ENCODE data around the gene SPPL3.
"Not testable (repeated sequence)": the region's sequence is repeated elsewhere in the genome, so short reads cannot be mapped to it uniquely, and the experiment has no call there.

SPPL3 gene

GRCh38 chr12:120902846-120903411 lies 1.2 kb downstream of the SPPL3 start:
- H3K27me3 Mint-ChIP-seq: no peaks in the 10 kb centered on the region
- peak overlapping the region; percentile 99 for H3K4me3 Mint-ChIP-seq
- no peaks in the 10 kb centered on the region for H3K9me3 Mint-ChIP-seq
- H3K27ac Mint-ChIP-seq: peak overlapping the region; percentile 93
- H3K36me3 Mint-ChIP-seq (ENCODE audit: low read depth): peaks cover 24% of the 10 kb centered on the region
- H3K4me1 Mint-ChIP-seq (ENCODE audit: low read depth): peaks cover 29% of the 10 kb centered on the region

GRCh38 chr12:120901818-120902217 lies 2.3 kb downstream of the SPPL3 start:
- Mint-ChIP-seq H3K4me3 (peak overlapping the region; percentile 99), H3K4me1 (ENCODE audit: low read depth) (peaks cover 29% of the 10 kb centered on the region), H3K36me3 (ENCODE audit: low read depth) (peaks cover 27% of the 10 kb centered on the region), H3K9me3 (no peaks in the 10 kb centered on the region), H3K27me3 (no peaks in the 10 kb centered on the region), H3K27ac (peak overlapping the region; percentile 41)

- H3K27ac Mint-ChIP-seq, H3K9me3 Mint-ChIP-seq, H3K4me3 Mint-ChIP-seq, H3K27me3 Mint-ChIP-seq: not testable (repeated sequence)
- Mint-ChIP-seq H3K36me3 (ENCODE audit: low read depth) (peaks cover 27% of the 10 kb centered on the region), H3K4me1 (ENCODE audit: low read depth) (peaks cover 34% of the 10 kb centered on the region)
Measured at GRCh38 chr12:120901101-120901500, 3.1 kb downstream of the SPPL3 start.

GRCh38 chr12:120895532-120895931 lies 8.6 kb downstream of the SPPL3 start:
- peaks cover 45% of the 10 kb centered on the region for H3K4me1 Mint-ChIP-seq (ENCODE audit: low read depth)
- H3K9me3 Mint-ChIP-seq: no peaks in the 10 kb centered on the region
- no peak overlapping the region for H3K4me3 Mint-ChIP-seq
- no peak overlapping the region for H3K27ac Mint-ChIP-seq
- peaks cover 33% of the 10 kb centered on the region for H3K36me3 Mint-ChIP-seq (ENCODE audit: low read depth)
- no peaks in the 10 kb centered on the region for H3K27me3 Mint-ChIP-seq

- Mint-ChIP-seq H3K27ac (peak overlapping the region; percentile 0), H3K36me3 (ENCODE audit: low read depth) (peaks cover 14% of the 10 kb centered on the region), H3K4me1 (ENCODE audit: low read depth) (peaks cover 43% of the 10 kb centered on the region), H3K27me3 (no peaks in the 10 kb centered on the region), H3K4me3 (no peak overlapping the region), H3K9me3 (no peaks in the 10 kb centered on the region)
Measured at GRCh38 chr12:120892265-120892664, 11.9 kb downstream of the SPPL3 start.

- H3K4me3 Mint-ChIP-seq: no peak overlapping the region
- no peak overlapping the region for H3K27ac Mint-ChIP-seq
Measured at GRCh38 chr12:120890963-120891362, 13.2 kb downstream of the SPPL3 start.

GRCh38 chr12:120887253-120888043 lies 16.7 kb downstream of the SPPL3 start:
- Mint-ChIP-seq H3K27me3 (no peaks in the 10 kb centered on the region), H3K27ac (peak overlapping the region; percentile 49), H3K4me3 (no peak overlapping the region), H3K4me1 (ENCODE audit: low read depth) (peaks cover 58% of the 10 kb centered on the region), H3K36me3 (ENCODE audit: low read depth) (peaks cover 19% of the 10 kb centered on the region), H3K9me3 (no peaks in the 10 kb centered on the region)

More at GRCh38 chr12:120890963-120891362, 13.2 kb downstream of the SPPL3 start:
- Mint-ChIP-seq H3K27me3 (no peaks in the 10 kb centered on the region), H3K9me3 (no peaks in the 10 kb centered on the region), H3K36me3 (ENCODE audit: low read depth) (peaks cover 21% of the 10 kb centered on the region), H3K4me1 (ENCODE audit: low read depth) (peaks cover 49% of the 10 kb centered on the region)

GRCh38 chr12:120886199-120887018 lies 17.7 kb downstream of the SPPL3 start:
- no peaks in the 10 kb centered on the region for H3K27me3 Mint-ChIP-seq
- peak overlapping the region; percentile 55 for H3K4me3 Mint-ChIP-seq
- peaks cover 13% of the 10 kb centered on the region for H3K36me3 Mint-ChIP-seq (ENCODE audit: low read depth)
- no peaks in the 10 kb centered on the region for H3K9me3 Mint-ChIP-seq
- peak overlapping the region; percentile 93 for H3K27ac Mint-ChIP-seq
- H3K4me1 Mint-ChIP-seq (ENCODE audit: low read depth): peaks cover 61% of the 10 kb centered on the region

GRCh38 chr12:120885521-120885920 lies 18.6 kb downstream of the SPPL3 start:
- Mint-ChIP-seq H3K27me3 (no peaks in the 10 kb centered on the region), H3K4me3 (peak overlapping the region; percentile 13), H3K27ac (peak overlapping the region; percentile 26), H3K36me3 (ENCODE audit: low read depth) (peaks cover 13% of the 10 kb centered on the region), H3K9me3 (no peaks in the 10 kb centered on the region), H3K4me1 (ENCODE audit: low read depth) (peaks cover 59% of the 10 kb centered on the region)

- Mint-ChIP-seq H3K4me1 (ENCODE audit: low read depth) (peaks cover 65% of the 10 kb centered on the region), H3K4me3 (no peak overlapping the region), H3K27ac (no peak overlapping the region), H3K36me3 (ENCODE audit: low read depth) (peaks cover 13% of the 10 kb centered on the region), H3K27me3 (no peaks in the 10 kb centered on the region), H3K9me3 (no peaks in the 10 kb centered on the region)
Measured at GRCh38 chr12:120884644-120885043, 19.5 kb downstream of the SPPL3 start.

GRCh38 chr12:120882055-120882555 lies 22.1 kb downstream of the SPPL3 start:
- no peak overlapping the region for H3K27ac Mint-ChIP-seq
- H3K36me3 Mint-ChIP-seq (ENCODE audit: low read depth): peaks cover 16% of the 10 kb centered on the region
- no peak overlapping the region for H3K4me3 Mint-ChIP-seq
- no peaks in the 10 kb centered on the region for H3K27me3 Mint-ChIP-seq
- H3K9me3 Mint-ChIP-seq: no peaks in the 10 kb centered on the region
- peaks cover 69% of the 10 kb centered on the region for H3K4me1 Mint-ChIP-seq (ENCODE audit: low read depth)

- H3K27me3 Mint-ChIP-seq: no peaks in the 10 kb centered on the region
- H3K9me3 Mint-ChIP-seq: no peaks in the 10 kb centered on the region
- H3K27ac Mint-ChIP-seq: no peak overlapping the region
- no peak overlapping the region for H3K4me3 Mint-ChIP-seq
- H3K4me1 Mint-ChIP-seq (ENCODE audit: low read depth): peaks cover 53% of the 10 kb centered on the region
- H3K36me3 Mint-ChIP-seq (ENCODE audit: low read depth): peaks cover 11% of the 10 kb centered on the region
Measured at GRCh38 chr12:120879718-120880300, 24.3 kb downstream of the SPPL3 start.

GRCh38 chr12:120879102-120879501 lies 25.1 kb downstream of the SPPL3 start:
- H3K9me3 Mint-ChIP-seq: no peaks in the 10 kb centered on the region
- no peak overlapping the region for H3K27ac Mint-ChIP-seq
- H3K36me3 Mint-ChIP-seq (ENCODE audit: low read depth): peaks cover 11% of the 10 kb centered on the region
- no peak overlapping the region for H3K4me3 Mint-ChIP-seq
- no peaks in the 10 kb centered on the region for H3K27me3 Mint-ChIP-seq
- peaks cover 51% of the 10 kb centered on the region for H3K4me1 Mint-ChIP-seq (ENCODE audit: low read depth)

GRCh38 chr12:120874547-120875245 lies 29.5 kb downstream of the SPPL3 start:
- H3K27ac Mint-ChIP-seq: no peak overlapping the region
- H3K27me3 Mint-ChIP-seq: no peaks in the 10 kb centered on the region
- peaks cover 12% of the 10 kb centered on the region for H3K36me3 Mint-ChIP-seq (ENCODE audit: low read depth)
- H3K9me3 Mint-ChIP-seq: no peaks in the 10 kb centered on the region
- peaks cover 52% of the 10 kb centered on the region for H3K4me1 Mint-ChIP-seq (ENCODE audit: low read depth)
- H3K4me3 Mint-ChIP-seq: no peak overlapping the region

All from stimulated activated naive CD8-positive, alpha-beta T cell treated with anti-CD3 and anti-CD28 coated beads, Interleukin-15, Interleukin-2, amounts not matched to agents 100 ng/mL and 50 ng/mL, for 24 hours (primary cell).